Measurements from ENCODE around the gene PARPBP.

- TF ChIP-seq GATA3 (IDR thresholded peaks at IDR 0.05; ENCODE audit: low read depth, low read length) (no peak), GATA2 (IDR thresholded peaks at IDR 0.05; ENCODE audit: low read depth, low read length) (no peak)
These were observed 48.0 kb downstream of the PARPBP start for GRCh38 chr12:102167821-102168604.

Measured in SH-SY5Y (cell line).